ENCODE results near the gene KRT34.

GRCh38 chr17:41339571-41340172 lies 42.4 kb downstream of the KRT34 start:
- TF ChIP-seq CTCF (IDR thresholded peaks at IDR 0.05; ENCODE audit: low read depth, low read length): no peak
- TF ChIP-seq EZH2phosphoT487 (IDR thresholded peaks at IDR 0.05; ENCODE audit: low read depth): no peak
